NCI-H146 (cell line): ENCODE data around the gene STUM.
"Not testable (repeated sequence)": the region's sequence is repeated elsewhere in the genome, so short reads cannot be mapped to it uniquely, and the experiment has no call there.

Source experiments
- DNase-seq: peaks from one replicate; lab custom pipeline; 2025; lab: John Stamatoyannopoulos, UW

STUM gene

GRCh38 chr1:226581650-226582330, 33.2 kb downstream of the STUM start:
- DNase-seq = no peak

- no peak for DNase-seq
Measured at GRCh38 chr1:226582966-226583365, 34.4 kb downstream of the STUM start.

GRCh38 chr1:226584164-226584563, 35.6 kb downstream of the STUM start:
- DNase-seq = no peak

- no peak for DNase-seq
Measured at GRCh38 chr1:226586116-226586515, 37.6 kb downstream of the STUM start.

GRCh38 chr1:226586650-226587422, 38.3 kb downstream of the STUM start:
- no peak for DNase-seq

GRCh38 chr1:226588484-226588883, 39.9 kb downstream of the STUM start:
- no peak for DNase-seq

GRCh38 chr1:226589008-226589733, 40.6 kb downstream of the STUM start:
- no peak for DNase-seq

GRCh38 chr1:226590614-226591013, 42.0 kb downstream of the STUM start:
- DNase-seq = no peak

GRCh38 chr1:226593541-226593940, 45.0 kb downstream of the STUM start:
- DNase-seq = no peak

- no peak for DNase-seq
Measured at GRCh38 chr1:226596531-226597165, 48.1 kb downstream of the STUM start.

GRCh38 chr1:226597616-226598454, 49.3 kb downstream of the STUM start:
- no peak for DNase-seq

GRCh38 chr1:226598455-226598849, 49.9 kb downstream of the STUM start:
- no peak for DNase-seq

- not testable (repeated sequence) for DNase-seq
Measured at GRCh38 chr1:226598955-226599354, 50.4 kb downstream of the STUM start.

- no peak for DNase-seq
Measured at GRCh38 chr1:226599636-226600238, 51.2 kb downstream of the STUM start.

GRCh38 chr1:226600254-226600653, 51.7 kb downstream of the STUM start:
- no peak for DNase-seq

GRCh38 chr1:226601456-226601855, 52.9 kb downstream of the STUM start:
- DNase-seq = no peak

GRCh38 chr1:226602186-226603021, 53.8 kb downstream of the STUM start:
- DNase-seq = no peak

GRCh38 chr1:226603022-226603857, 54.7 kb downstream of the STUM start:
- DNase-seq = no peak

GRCh38 chr1:226603858-226604559, 55.4 kb downstream of the STUM start:
- no peak for DNase-seq
